Measurements from ENCODE around the gene LAMA4.

- TF ChIP-seq POLR2A (IDR thresholded peaks at IDR 0.05), result no peak
- no peak for TF ChIP-seq CTCF (IDR thresholded peaks at IDR 0.05)
Measured at GRCh38 chr6:112150363-112150762, 104.0 kb downstream of the LAMA4 start.

Measured in uterus (tissue), 2 donors.